Liver (tissue), 3 donors: ENCODE data around the gene SLC44A1.

ENCODE experiments used
- EGR1 ChIP-seq, 2 donors: IDR thresholded peaks; 2 replicates each; pipeline ENCODE4 v1.6.1; 2016 to 2018; ENCODE audit warnings: antibody characterized with exemption in 2 of 2, low read depth in 2 of 2
- NR2F2 ChIP-seq: IDR thresholded peaks from 2 replicates; pipeline ENCODE4 v1.6.1; 2016; ENCODE audit warnings: antibody characterized with exemption
- RXRA ChIP-seq, 2 donors: IDR thresholded peaks; 2 replicates each; pipeline ENCODE4 v1.6.1; 2017 to 2018; ENCODE audit warnings: antibody characterized with exemption in 2 of 2, mild to moderate bottlenecking in 1 of 2
- TAF1 ChIP-seq: conservative IDR thresholded peaks from 2 replicates; pipeline ENCODE4 v1.6.1; 2016; ENCODE audit warnings: antibody characterized with exemption, mild to moderate bottlenecking
- TF ChIP-seq, protein P1 (sequence below): IDR thresholded peaks from 2 replicates; pipeline ENCODE4 v1.6.1; 2016; ENCODE audit warnings: antibody characterized with exemption
- TF ChIP-seq, protein P2 (sequence below): fragments of 150-350 bp; IDR thresholded peaks from 2 replicates; pipeline ENCODE4 v1.5.1; 2017; ENCODE audit warnings: improper control_type of control experiment, low read depth, low read length; ENCODE audit not compliant: missing input control
- TF ChIP-seq, protein P3 (sequence below): IDR thresholded peaks from 2 replicates; pipeline ENCODE4 v1.6.1; 2016; ENCODE audit warnings: antibody characterized with exemption, mild to moderate bottlenecking
- donor health status: healthy.
- donor health status: healthy.

DNA sequence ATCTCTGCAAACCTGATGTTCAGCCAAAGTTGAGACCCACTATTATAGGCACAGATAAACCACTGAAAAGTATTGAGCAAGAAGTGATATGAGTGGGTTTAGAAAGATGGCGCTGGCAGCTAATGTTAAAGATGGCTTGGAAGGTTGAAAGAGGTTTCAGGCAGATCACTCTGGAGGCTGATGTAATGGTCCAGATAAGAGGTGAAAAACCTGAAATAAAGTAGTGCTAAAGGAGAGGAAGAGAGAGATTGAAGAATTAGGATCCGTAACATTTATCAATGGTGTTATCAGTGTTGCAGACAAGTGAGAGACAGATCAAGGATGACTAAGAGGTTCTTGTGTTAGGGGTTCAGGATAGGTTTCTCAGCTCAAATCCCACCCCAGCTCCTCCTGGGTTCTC, 58.3 kb downstream of the SLC44A1 start:
- TF ChIP-seq, protein P1, sequence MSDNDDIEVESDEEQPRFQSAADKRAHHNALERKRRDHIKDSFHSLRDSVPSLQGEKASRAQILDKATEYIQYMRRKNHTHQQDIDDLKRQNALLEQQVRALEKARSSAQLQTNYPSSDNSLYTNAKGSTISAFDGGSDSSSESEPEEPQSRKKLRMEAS = no peak
- TF ChIP-seq, protein P2, sequence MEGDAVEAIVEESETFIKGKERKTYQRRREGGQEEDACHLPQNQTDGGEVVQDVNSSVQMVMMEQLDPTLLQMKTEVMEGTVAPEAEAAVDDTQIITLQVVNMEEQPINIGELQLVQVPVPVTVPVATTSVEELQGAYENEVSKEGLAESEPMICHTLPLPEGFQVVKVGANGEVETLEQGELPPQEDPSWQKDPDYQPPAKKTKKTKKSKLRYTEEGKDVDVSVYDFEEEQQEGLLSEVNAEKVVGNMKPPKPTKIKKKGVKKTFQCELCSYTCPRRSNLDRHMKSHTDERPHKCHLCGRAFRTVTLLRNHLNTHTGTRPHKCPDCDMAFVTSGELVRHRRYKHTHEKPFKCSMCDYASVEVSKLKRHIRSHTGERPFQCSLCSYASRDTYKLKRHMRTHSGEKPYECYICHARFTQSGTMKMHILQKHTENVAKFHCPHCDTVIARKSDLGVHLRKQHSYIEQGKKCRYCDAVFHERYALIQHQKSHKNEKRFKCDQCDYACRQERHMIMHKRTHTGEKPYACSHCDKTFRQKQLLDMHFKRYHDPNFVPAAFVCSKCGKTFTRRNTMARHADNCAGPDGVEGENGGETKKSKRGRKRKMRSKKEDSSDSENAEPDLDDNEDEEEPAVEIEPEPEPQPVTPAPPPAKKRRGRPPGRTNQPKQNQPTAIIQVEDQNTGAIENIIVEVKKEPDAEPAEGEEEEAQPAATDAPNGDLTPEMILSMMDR = no peak
- TF ChIP-seq EGR1 (IDR thresholded peaks at IDR 0.05; ENCODE audit: low read depth in 2 of 2) (no peak), TAF1 (no peak), NR2F2 (no peak), RXRA (IDR thresholded peaks at IDR 0.05) (no peak)
- TF ChIP-seq, protein P3, sequence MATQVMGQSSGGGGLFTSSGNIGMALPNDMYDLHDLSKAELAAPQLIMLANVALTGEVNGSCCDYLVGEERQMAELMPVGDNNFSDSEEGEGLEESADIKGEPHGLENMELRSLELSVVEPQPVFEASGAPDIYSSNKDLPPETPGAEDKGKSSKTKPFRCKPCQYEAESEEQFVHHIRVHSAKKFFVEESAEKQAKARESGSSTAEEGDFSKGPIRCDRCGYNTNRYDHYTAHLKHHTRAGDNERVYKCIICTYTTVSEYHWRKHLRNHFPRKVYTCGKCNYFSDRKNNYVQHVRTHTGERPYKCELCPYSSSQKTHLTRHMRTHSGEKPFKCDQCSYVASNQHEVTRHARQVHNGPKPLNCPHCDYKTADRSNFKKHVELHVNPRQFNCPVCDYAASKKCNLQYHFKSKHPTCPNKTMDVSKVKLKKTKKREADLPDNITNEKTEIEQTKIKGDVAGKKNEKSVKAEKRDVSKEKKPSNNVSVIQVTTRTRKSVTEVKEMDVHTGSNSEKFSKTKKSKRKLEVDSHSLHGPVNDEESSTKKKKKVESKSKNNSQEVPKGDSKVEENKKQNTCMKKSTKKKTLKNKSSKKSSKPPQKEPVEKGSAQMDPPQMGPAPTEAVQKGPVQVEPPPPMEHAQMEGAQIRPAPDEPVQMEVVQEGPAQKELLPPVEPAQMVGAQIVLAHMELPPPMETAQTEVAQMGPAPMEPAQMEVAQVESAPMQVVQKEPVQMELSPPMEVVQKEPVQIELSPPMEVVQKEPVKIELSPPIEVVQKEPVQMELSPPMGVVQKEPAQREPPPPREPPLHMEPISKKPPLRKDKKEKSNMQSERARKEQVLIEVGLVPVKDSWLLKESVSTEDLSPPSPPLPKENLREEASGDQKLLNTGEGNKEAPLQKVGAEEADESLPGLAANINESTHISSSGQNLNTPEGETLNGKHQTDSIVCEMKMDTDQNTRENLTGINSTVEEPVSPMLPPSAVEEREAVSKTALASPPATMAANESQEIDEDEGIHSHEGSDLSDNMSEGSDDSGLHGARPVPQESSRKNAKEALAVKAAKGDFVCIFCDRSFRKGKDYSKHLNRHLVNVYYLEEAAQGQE = no peak
